HL-60 (cell line): ENCODE results near the gene PRRT2.

Source experiments
- DNase-seq, 2 experiments: peaks; one replicate each; pipeline ENCODE4 v3.0.0-alpha.2; 2010 to 2020; ENCODE audit warnings: low read depth in 1 of 2, low spot score in 1 of 2
- H3K27ac ChIP-seq: fragments of 250-450 bp; sonication (Bioruptor Pico); replicated peaks from 2 replicates; pipeline ENCODE4 v1.5.1; 2020; ENCODE audit warnings: mild to moderate bottlenecking, moderate library complexity
- H3K27me3 ChIP-seq: fragments of 250-450 bp; sonication (Bioruptor Pico); 2 replicates; pipeline ENCODE4 v1.5.1; 2021; ENCODE audit warnings: mild to moderate bottlenecking, moderate library complexity; ENCODE audit not compliant: insufficient read depth, poor library complexity, severe bottlenecking
- H3K4me3 ChIP-seq: replicated peaks from 2 replicates; pipeline ENCODE4 v1.5.1; 2011; ENCODE audit warnings: mild to moderate bottlenecking, control low read depth, low read length; ENCODE audit not compliant: insufficient read depth
- CTCF ChIP-seq: IDR thresholded peaks from one replicate; pipeline ENCODE4 v1.5.1; 2011; ENCODE audit warnings: low read length, control low read depth, inconsistent platforms; ENCODE audit not compliant: insufficient read depth
- GABPA ChIP-seq: IDR thresholded peaks from 2 replicates; pipeline ENCODE4 v1.6.1; 2012; ENCODE audit warnings: low read depth
- POLR2AphosphoS5 ChIP-seq: IDR thresholded peaks from 2 replicates; pipeline ENCODE4 v1.6.1; 2012; ENCODE audit warnings: low read depth
- REST ChIP-seq: IDR thresholded peaks from 2 replicates; pipeline ENCODE4 v1.6.1; 2012; ENCODE audit warnings: low read depth; ENCODE audit not compliant: insufficient replicate concordance
- SPI1 ChIP-seq: IDR thresholded peaks from 2 replicates; pipeline ENCODE4 v1.6.1; 2012; ENCODE audit warnings: low read depth, mild to moderate bottlenecking, borderline replicate concordance

PRRT2 gene

GRCh38 chr16:29814592-29814991 lies 2.6 kb downstream of the PRRT2 start:
- no peak overlapping the region for H3K4me3 ChIP-seq
- no peak for DNase-seq

DNA sequence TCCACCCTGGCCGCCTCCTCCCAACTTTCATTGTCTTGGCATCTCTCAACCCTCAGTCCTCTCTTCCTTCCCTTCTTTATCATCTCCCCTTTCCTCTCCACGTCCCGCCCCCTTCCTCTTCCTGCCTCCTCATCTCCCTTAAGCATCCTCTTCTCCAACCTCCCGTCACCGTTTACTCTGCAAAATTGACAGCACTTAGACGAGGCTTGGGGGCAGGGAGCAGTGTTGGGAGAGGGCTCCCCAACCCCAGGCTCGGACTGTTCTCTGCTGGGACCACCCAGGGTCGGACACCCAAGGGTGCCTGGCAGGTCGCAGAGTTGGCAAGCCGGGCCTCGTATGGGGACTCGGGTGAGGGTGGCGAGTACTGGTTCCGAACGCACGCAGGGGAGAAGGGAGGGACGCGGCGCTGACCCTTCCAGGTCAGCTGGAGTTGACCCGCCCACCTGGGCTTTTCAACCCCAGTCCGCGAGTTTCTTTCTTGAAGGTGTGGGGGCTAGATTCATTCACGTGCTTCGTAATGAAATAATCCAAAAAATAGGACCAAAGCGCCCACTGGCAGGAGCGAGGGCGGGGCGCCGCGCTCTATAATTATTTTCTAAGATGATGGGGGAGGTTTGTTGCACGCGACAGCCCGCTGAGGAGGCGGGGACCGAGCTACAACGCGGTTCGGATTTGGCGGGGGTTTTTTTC lies 3.2 kb downstream of the PRRT2 start:
- peak overlapping the region; percentile 93 for H3K27ac ChIP-seq
- no peak for DNase-seq
- TF ChIP-seq REST, result no peak
- no peaks in the 10 kb centered on the region for H3K27me3 ChIP-seq
- peak overlapping the region; percentile 78 for H3K4me3 ChIP-seq

More at GRCh38 chr16:29814592-29814991, 2.6 kb downstream of the PRRT2 start:
- Histone ChIP-seq H3K27ac (no peak overlapping the region), H3K27me3 (no peaks in the 10 kb centered on the region)
- TF ChIP-seq GABPA (no peak), POLR2AphosphoS5 (no peak), CTCF (no peak), REST (no peak), SPI1 (no peak)

DNA sequence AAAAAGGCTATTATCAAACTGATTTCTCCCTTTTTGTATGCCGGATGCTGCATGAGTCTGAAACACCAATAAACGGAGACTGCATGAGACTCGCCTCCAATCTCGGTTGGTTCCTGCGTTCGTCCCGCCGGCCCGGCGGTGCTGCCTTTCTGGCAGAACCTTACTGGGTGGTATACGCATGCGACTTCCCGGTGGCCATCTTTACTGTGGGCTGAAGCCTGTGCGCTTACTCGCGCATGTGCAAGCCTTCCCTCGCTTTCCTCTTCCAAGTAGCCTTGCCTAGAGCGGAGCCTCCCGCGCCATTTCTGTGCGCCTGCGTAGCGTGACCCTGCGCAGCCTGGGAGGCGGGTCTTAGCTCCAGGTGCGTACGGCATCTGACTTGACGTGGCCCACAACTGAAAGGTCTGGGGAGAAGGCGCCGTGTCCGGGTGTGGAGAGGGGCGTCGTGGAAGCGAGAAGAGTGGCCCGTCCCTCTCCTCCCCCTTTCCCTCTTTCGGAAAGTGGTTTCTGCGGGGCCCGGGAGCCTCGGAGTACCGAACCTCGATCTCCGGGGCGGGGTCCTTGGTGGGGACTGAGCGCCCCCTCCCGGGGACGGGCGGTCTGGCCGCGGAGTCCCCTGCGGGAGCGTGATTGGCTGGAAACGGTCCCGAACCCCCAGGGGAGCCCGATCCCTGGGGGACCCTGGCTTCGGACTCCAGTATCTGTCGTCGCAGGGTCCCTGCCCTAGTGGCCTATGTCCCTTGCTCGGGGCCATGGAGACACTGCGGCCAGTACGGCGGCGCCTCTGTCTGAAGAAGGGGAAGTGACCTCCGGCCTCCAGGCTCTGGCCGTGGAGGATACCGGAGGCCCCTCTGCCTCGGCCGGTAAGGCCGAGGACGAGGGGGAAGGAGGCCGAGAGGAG lies 4.0 kb downstream of the PRRT2 start, which contains the start of gene PAGR1:
TSS of gene PAGR1 (plus strand) at position 360 of the 901 bp plus-strand sequence. CDS start at position 734, 374 bp downstream.
- Histone ChIP-seq H3K4me3 (peak within 1 kb of the TSS; percentile 78), H3K27me3 (no peaks in the 10 kb centered on the region), H3K27ac (peak within 1 kb of the TSS; percentile 93)
- peak; percentile 99 for DNase-seq
- TF ChIP-seq POLR2AphosphoS5, result peak; percentile 88
- peak; percentile 93 for TF ChIP-seq CTCF
- no peak for TF ChIP-seq REST
- peak; percentile 81; the same call in 1 of the 2 replicates for TF ChIP-seq SPI1
- no peak for TF ChIP-seq GABPA
